Measurements from ENCODE around the gene FAM20A.

The FAM20A gene

GRCh38 chr17:68489919-68490318 is 111.2 kb downstream of the FAM20A start:
- DNase-seq: no peak

All from NCI-H1105 treated with DMSO at 0.1 percent for 48 hours (cell line).